Measurements from ENCODE around the gene MYO18A. TPM values are rescaled to one million over a fixed set of nuclear protein-coding genes. Genes with fewer than 3 reads are reported as not detected.
A peak's percentile ranks its signal among the peaks of the same experiment; 100 is the strongest.

Gene MYO18A
- total RNA-seq, 4 donors from 2014 or later = 104 to 359 (median 188) TPM

GRCh38 chr17:29158096-29158487, 22.1 kb downstream of the MYO18A start:
- DNase-seq = no peak
- Histone ChIP-seq H3K36me3 (no peaks in the 10 kb centered on the region), H3K4me1 (peaks cover 0 to 88% (median 15%) of the 10 kb centered on the region in 4 donors), H3K4me3 (no peak overlapping the region), H3K9me3 (no peaks in the 10 kb centered on the region), H3K27me3 (no peaks in the 10 kb centered on the region), H3K27ac (peak overlapping the region; percentile 14 to 83 (median 52))
- no peak for TF ChIP-seq POLR2A (IDR thresholded peaks at IDR 0.05)
- no peak for TF ChIP-seq CTCF (IDR thresholded peaks at IDR 0.05)

GRCh38 chr17:29157310-29157709, 22.9 kb downstream of the MYO18A start:
- no peak for TF ChIP-seq CTCF (IDR thresholded peaks at IDR 0.05)
- TF ChIP-seq POLR2A (IDR thresholded peaks at IDR 0.05) = no peak
- H3K4me1 ChIP-seq = peaks cover 0 to 80% (median 15%) of the 10 kb centered on the region in 4 donors
- H3K9me3 ChIP-seq = no peaks in the 10 kb centered on the region
- no peak for DNase-seq
- H3K36me3 ChIP-seq = no peaks in the 10 kb centered on the region
- H3K4me3 ChIP-seq = no peak overlapping the region
- peak overlapping the region in 3 of 4 donors; percentile 25 to 87 (median 83) for H3K27ac ChIP-seq
- H3K27me3 ChIP-seq = no peaks in the 10 kb centered on the region

GRCh38 chr17:29156781-29157180, 23.4 kb downstream of the MYO18A start:
- TF ChIP-seq POLR2A (IDR thresholded peaks at IDR 0.05) (no peak), CTCF (IDR thresholded peaks at IDR 0.05) (no peak)
- Histone ChIP-seq H3K27ac (peak overlapping the region; percentile 25 to 87 (median 76)), H3K4me3 (no peak overlapping the region), H3K9me3 (no peaks in the 10 kb centered on the region), H3K36me3 (no peaks in the 10 kb centered on the region), H3K27me3 (no peaks in the 10 kb centered on the region), H3K4me1 (peaks cover 0 to 75% (median 15%) of the 10 kb centered on the region in 4 donors)
- no peak for DNase-seq

GRCh38 chr17:29155966-29156338, 24.2 kb downstream of the MYO18A start:
- Histone ChIP-seq H3K27me3 (no peaks in the 10 kb centered on the region), H3K36me3 (no peaks in the 10 kb centered on the region), H3K4me3 (no peak overlapping the region), H3K27ac (peak overlapping the region; percentile 59 to 87 (median 76)), H3K4me1 (peaks cover 0 to 74% (median 15%) of the 10 kb centered on the region in 4 donors), H3K9me3 (no peaks in the 10 kb centered on the region)
- DNase-seq = no peak
- TF ChIP-seq POLR2A (IDR thresholded peaks at IDR 0.05) (no peak), CTCF (IDR thresholded peaks at IDR 0.05) (no peak)

DNA sequence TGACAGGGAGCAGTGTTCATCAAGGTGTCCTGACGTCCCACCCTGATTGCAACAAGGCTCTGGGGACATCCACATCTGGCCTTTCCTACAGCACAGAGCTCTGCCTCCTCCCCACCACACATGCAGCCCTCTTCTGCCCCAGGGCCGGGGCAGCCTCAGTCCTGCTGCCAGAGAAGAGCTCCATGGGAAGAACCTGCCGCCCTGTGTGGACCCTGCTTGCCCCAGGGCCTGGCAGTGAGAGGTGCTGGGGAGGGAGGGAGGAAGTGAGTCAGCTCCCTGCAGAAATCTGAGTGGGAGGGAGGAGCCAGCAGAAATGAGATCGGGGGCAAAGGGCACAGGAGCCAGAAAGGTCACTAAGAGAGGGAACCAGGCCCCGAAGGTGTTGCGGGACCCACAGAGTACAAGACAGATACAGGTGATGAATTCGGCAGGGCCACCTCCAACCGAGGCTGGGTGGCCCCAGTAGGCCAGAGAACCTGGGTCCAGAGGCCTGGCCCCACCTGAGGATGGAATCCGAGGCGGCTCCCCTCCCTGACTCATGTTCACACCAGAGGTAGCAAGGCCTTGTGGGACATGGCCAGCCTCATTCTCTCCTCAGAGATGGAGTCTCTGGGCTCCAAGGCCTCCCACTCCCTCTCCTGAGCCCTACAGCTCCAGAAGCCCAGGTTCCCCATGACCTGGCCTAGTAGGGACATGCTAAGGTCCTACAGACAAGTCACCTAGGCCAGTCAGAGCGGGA, 24.8 kb downstream of the MYO18A start:
- no peak for TF ChIP-seq CTCF (IDR thresholded peaks at IDR 0.05)
- TF ChIP-seq POLR2A (IDR thresholded peaks at IDR 0.05) = peak; percentile 46 to 59
- no peaks in the 10 kb centered on the region for H3K36me3 ChIP-seq
- H3K9me3 ChIP-seq = no peaks in the 10 kb centered on the region
- H3K27ac ChIP-seq = peak overlapping the region; percentile 59 to 87 (median 76)
- DNase-seq = peak in 2 of 3 donors; percentile 85 to 86
- peak overlapping the region in 1 of 4 donors; percentile 6 for H3K4me3 ChIP-seq
- peaks cover under 1 to 69% (median 15%) of the 10 kb centered on the region in 4 donors for H3K4me1 ChIP-seq
- H3K27me3 ChIP-seq = no peaks in the 10 kb centered on the region
